Stimulated activated CD4-positive, alpha-beta T cell treated with anti-CD3 and anti-CD28 coated beads, Interleukin-15, amount 100 ng/mL, for 48 hours (primary cell): ENCODE results near the gene HIGD2A.
"Not testable (repeated sequence)": the region's sequence is repeated elsewhere in the genome, so short reads cannot be mapped to it uniquely, and the experiment has no call there.

Experiments
- DNase-seq, 2 donors: peaks; one replicate each; pipeline ENCODE4 v3.0.0-alpha.2; 2020; ENCODE audit warnings: low read depth in 2 of 2

The HIGD2A gene

GRCh38 chr5:176394881-176395675, 6.5 kb downstream of the HIGD2A start:
- no peak for DNase-seq

GRCh38 chr5:176396330-176396729, 7.8 kb downstream of the HIGD2A start:
- DNase-seq = no peak

- no peak for DNase-seq
Measured at GRCh38 chr5:176397736-176398420, 9.3 kb downstream of the HIGD2A start.

GRCh38 chr5:176400382-176401156, 12.0 kb downstream of the HIGD2A start:
- DNase-seq = no peak

- DNase-seq = no peak
Measured at GRCh38 chr5:176401281-176402205, 13.0 kb downstream of the HIGD2A start.

GRCh38 chr5:176405656-176406435, 17.3 kb downstream of the HIGD2A start:
- no peak for DNase-seq

GRCh38 chr5:176406436-176407052, 18.0 kb downstream of the HIGD2A start:
- no peak for DNase-seq

GRCh38 chr5:176407456-176408251, 19.1 kb downstream of the HIGD2A start:
- DNase-seq = no peak

- not testable (repeated sequence) for DNase-seq
Measured at GRCh38 chr5:176408252-176408573, 19.7 kb downstream of the HIGD2A start.

- DNase-seq = no peak
Measured at GRCh38 chr5:176408590-176408989, 20.0 kb downstream of the HIGD2A start.

GRCh38 chr5:176409765-176410164, 21.2 kb downstream of the HIGD2A start:
- DNase-seq = no peak

GRCh38 chr5:176410486-176411180, 22.1 kb downstream of the HIGD2A start:
- no peak for DNase-seq

GRCh38 chr5:176412517-176413254, 24.1 kb downstream of the HIGD2A start:
- DNase-seq = no peak

- DNase-seq = no peak
Measured at GRCh38 chr5:176413255-176413565, 24.7 kb downstream of the HIGD2A start.

GRCh38 chr5:176413709-176414191, 25.2 kb downstream of the HIGD2A start:
- no peak for DNase-seq

- no peak for DNase-seq
Measured at GRCh38 chr5:176414704-176415103, 26.2 kb downstream of the HIGD2A start.

GRCh38 chr5:176415240-176415951, 26.8 kb downstream of the HIGD2A start:
- no peak for DNase-seq
